ENCODE measurements around the gene PVALEF.

DNA sequence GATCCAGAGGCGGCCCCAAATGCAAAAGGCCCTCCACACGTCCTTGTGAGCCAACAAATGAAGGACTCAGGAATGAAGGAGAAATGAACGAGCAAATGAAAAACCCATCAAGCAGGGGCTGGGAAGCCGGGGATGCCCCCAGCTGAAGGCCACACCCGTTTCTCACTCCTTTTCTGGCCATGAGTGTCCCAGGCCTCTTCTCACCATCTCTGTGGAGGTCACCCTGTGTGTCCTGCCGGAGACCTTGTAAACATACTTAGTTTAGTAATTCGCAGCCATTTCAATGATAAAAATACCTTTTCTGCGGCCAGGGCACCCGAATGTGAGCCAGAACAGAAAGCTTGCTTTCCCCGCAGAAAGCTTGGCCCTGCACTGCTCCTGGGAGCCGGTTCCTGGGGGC is 21.8 kb downstream of the PVALEF start:
- TF ChIP-seq, protein P1, sequence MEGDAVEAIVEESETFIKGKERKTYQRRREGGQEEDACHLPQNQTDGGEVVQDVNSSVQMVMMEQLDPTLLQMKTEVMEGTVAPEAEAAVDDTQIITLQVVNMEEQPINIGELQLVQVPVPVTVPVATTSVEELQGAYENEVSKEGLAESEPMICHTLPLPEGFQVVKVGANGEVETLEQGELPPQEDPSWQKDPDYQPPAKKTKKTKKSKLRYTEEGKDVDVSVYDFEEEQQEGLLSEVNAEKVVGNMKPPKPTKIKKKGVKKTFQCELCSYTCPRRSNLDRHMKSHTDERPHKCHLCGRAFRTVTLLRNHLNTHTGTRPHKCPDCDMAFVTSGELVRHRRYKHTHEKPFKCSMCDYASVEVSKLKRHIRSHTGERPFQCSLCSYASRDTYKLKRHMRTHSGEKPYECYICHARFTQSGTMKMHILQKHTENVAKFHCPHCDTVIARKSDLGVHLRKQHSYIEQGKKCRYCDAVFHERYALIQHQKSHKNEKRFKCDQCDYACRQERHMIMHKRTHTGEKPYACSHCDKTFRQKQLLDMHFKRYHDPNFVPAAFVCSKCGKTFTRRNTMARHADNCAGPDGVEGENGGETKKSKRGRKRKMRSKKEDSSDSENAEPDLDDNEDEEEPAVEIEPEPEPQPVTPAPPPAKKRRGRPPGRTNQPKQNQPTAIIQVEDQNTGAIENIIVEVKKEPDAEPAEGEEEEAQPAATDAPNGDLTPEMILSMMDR (IDR thresholded peaks at IDR 0.05; ENCODE audit: control extremely low read depth in 1 of 3, insufficient read depth in 1 of 3, low read depth in 1 of 3, low read length in 3 of 3) = no peak
- TF ChIP-seq RAD21 (IDR thresholded peaks at IDR 0.05 in 1 of 2, conservative IDR thresholded peaks at IDR 0.05 in 1 of 2; ENCODE audit: low read depth in 2 of 2, low read length in 2 of 2) = no peak
- no peak for TF ChIP-seq TBP (IDR thresholded peaks at IDR 0.05; ENCODE audit: low read depth, low read length)
- no peak for TF ChIP-seq SP2 (IDR thresholded peaks at IDR 0.05; ENCODE audit: low read length)
- no peak for TF ChIP-seq RFX5 (IDR thresholded peaks at IDR 0.05; ENCODE audit: borderline replicate concordance, low read depth, low read length)
- TF ChIP-seq, protein P2, sequence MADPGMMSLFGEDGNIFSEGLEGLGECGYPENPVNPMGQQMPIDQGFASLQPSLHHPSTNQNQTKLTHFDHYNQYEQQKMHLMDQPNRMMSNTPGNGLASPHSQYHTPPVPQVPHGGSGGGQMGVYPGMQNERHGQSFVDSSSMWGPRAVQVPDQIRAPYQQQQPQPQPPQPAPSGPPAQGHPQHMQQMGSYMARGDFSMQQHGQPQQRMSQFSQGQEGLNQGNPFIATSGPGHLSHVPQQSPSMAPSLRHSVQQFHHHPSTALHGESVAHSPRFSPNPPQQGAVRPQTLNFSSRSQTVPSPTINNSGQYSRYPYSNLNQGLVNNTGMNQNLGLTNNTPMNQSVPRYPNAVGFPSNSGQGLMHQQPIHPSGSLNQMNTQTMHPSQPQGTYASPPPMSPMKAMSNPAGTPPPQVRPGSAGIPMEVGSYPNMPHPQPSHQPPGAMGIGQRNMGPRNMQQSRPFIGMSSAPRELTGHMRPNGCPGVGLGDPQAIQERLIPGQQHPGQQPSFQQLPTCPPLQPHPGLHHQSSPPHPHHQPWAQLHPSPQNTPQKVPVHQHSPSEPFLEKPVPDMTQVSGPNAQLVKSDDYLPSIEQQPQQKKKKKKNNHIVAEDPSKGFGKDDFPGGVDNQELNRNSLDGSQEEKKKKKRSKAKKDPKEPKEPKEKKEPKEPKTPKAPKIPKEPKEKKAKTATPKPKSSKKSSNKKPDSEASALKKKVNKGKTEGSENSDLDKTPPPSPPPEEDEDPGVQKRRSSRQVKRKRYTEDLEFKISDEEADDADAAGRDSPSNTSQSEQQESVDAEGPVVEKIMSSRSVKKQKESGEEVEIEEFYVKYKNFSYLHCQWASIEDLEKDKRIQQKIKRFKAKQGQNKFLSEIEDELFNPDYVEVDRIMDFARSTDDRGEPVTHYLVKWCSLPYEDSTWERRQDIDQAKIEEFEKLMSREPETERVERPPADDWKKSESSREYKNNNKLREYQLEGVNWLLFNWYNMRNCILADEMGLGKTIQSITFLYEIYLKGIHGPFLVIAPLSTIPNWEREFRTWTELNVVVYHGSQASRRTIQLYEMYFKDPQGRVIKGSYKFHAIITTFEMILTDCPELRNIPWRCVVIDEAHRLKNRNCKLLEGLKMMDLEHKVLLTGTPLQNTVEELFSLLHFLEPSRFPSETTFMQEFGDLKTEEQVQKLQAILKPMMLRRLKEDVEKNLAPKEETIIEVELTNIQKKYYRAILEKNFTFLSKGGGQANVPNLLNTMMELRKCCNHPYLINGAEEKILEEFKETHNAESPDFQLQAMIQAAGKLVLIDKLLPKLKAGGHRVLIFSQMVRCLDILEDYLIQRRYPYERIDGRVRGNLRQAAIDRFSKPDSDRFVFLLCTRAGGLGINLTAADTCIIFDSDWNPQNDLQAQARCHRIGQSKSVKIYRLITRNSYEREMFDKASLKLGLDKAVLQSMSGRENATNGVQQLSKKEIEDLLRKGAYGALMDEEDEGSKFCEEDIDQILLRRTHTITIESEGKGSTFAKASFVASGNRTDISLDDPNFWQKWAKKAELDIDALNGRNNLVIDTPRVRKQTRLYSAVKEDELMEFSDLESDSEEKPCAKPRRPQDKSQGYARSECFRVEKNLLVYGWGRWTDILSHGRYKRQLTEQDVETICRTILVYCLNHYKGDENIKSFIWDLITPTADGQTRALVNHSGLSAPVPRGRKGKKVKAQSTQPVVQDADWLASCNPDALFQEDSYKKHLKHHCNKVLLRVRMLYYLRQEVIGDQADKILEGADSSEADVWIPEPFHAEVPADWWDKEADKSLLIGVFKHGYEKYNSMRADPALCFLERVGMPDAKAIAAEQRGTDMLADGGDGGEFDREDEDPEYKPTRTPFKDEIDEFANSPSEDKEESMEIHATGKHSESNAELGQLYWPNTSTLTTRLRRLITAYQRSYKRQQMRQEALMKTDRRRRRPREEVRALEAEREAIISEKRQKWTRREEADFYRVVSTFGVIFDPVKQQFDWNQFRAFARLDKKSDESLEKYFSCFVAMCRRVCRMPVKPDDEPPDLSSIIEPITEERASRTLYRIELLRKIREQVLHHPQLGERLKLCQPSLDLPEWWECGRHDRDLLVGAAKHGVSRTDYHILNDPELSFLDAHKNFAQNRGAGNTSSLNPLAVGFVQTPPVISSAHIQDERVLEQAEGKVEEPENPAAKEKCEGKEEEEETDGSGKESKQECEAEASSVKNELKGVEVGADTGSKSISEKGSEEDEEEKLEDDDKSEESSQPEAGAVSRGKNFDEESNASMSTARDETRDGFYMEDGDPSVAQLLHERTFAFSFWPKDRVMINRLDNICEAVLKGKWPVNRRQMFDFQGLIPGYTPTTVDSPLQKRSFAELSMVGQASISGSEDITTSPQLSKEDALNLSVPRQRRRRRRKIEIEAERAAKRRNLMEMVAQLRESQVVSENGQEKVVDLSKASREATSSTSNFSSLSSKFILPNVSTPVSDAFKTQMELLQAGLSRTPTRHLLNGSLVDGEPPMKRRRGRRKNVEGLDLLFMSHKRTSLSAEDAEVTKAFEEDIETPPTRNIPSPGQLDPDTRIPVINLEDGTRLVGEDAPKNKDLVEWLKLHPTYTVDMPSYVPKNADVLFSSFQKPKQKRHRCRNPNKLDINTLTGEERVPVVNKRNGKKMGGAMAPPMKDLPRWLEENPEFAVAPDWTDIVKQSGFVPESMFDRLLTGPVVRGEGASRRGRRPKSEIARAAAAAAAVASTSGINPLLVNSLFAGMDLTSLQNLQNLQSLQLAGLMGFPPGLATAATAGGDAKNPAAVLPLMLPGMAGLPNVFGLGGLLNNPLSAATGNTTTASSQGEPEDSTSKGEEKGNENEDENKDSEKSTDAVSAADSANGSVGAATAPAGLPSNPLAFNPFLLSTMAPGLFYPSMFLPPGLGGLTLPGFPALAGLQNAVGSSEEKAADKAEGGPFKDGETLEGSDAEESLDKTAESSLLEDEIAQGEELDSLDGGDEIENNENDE (IDR thresholded peaks at IDR 0.05; ENCODE audit: insufficient replicate concordance, low read length) = no peak
- no peak for TF ChIP-seq CREB1 (IDR thresholded peaks at IDR 0.05)
